Neutrophil (primary cell): ENCODE data around the gene ART1.
"Not testable (repeated sequence)": the region's sequence is repeated elsewhere in the genome, so short reads cannot be mapped to it uniquely, and the experiment has no call there.

ENCODE experiments used
- H3K27ac ChIP-seq: fragments of 200-600 bp; sonication (generic); 2 replicates; pipeline ENCODE4 v1.5.1; 2016; ENCODE audit warnings: mild to moderate bottlenecking, moderate library complexity
- H3K27me3 ChIP-seq: fragments of 200-600 bp; sonication (generic); 2 replicates; pipeline ENCODE4 v1.6.0; 2016; ENCODE audit warnings: mild to moderate bottlenecking
- H3K36me3 ChIP-seq: fragments of 200-600 bp; sonication (generic); 2 replicates; pipeline ENCODE4 v1.5.1; 2017
- H3K4me1 ChIP-seq, 2 experiments: fragments of 200-600 bp in 1 of 2; sonication (generic) in 1 of 2; 1 replicate in 1 of 2; 2 replicates in 1 of 2; pipeline versions ENCODE4 v1.5.1 to v1.6.1; 2013 to 2016; ENCODE audit warnings: low read depth in 1 of 2, low read length in 1 of 2, mild to moderate bottlenecking in 1 of 2, moderate library complexity in 1 of 2; ENCODE audit not compliant: control insufficient read depth in 1 of 2, insufficient read depth in 1 of 2
- H3K4me3 ChIP-seq, 2 experiments: fragments of 200-600 bp in 1 of 2; sonication (generic) in 1 of 2; 1 replicate in 1 of 2; 2 replicates in 1 of 2; pipeline ENCODE4 v1.5.1; 2013 to 2016; ENCODE audit warnings: low read depth in 1 of 2, low read length in 1 of 2, mild to moderate bottlenecking in 1 of 2, moderate library complexity in 1 of 2
- H3K9me3 ChIP-seq: fragments of 200-600 bp; sonication (generic); 2 replicates; pipeline ENCODE4 v1.5.1; 2016
- CTCF ChIP-seq: fragments of 200-600 bp; sonication (generic); IDR thresholded peaks from 2 replicates; pipeline ENCODE4 v1.5.1; 2016; ENCODE audit warnings: antibody characterized with exemption

Gene ART1

GRCh38 chr11:3655547-3655946 is 10.6 kb downstream of the ART1 start:
- H3K4me1 ChIP-seq = no peaks in the 10 kb centered on the region
- H3K27ac ChIP-seq = no peak overlapping the region
- TF ChIP-seq CTCF = no peak
- H3K4me3 ChIP-seq = no peak overlapping the region
- no peaks in the 10 kb centered on the region for H3K36me3 ChIP-seq
- H3K9me3 ChIP-seq = no peaks in the 10 kb centered on the region
- H3K27me3 ChIP-seq = peaks cover 33% of the 10 kb centered on the region

GRCh38 chr11:3657331-3657730 is 12.4 kb downstream of the ART1 start:
- not testable (repeated sequence) for H3K4me3 ChIP-seq, H3K27ac ChIP-seq, H3K36me3 ChIP-seq, H3K4me1 ChIP-seq, H3K9me3 ChIP-seq
- peaks cover 33% of the 10 kb centered on the region for H3K27me3 ChIP-seq

- Histone ChIP-seq H3K4me3 (no peak overlapping the region), H3K4me1 (no peaks in the 10 kb centered on the region), H3K9me3 (no peaks in the 10 kb centered on the region), H3K36me3 (no peaks in the 10 kb centered on the region), H3K27me3 (peaks cover 32% of the 10 kb centered on the region), H3K27ac (no peak overlapping the region)
- TF ChIP-seq CTCF = no peak
Observed at GRCh38 chr11:3658252-3658651, 13.3 kb downstream of the ART1 start.

- Histone ChIP-seq H3K9me3 (no peaks in the 10 kb centered on the region), H3K27me3 (peaks cover 19% of the 10 kb centered on the region), H3K4me1 (no peaks in the 10 kb centered on the region), H3K36me3 (peaks cover 10% of the 10 kb centered on the region), H3K4me3 (no peak overlapping the region), H3K27ac (no peak overlapping the region)
- TF ChIP-seq CTCF = no peak
Observed at GRCh38 chr11:3659595-3660515, 14.9 kb downstream of the ART1 start.

GRCh38 chr11:3660960-3661359 is 16.0 kb downstream of the ART1 start:
- Histone ChIP-seq H3K36me3 (peaks cover 21% of the 10 kb centered on the region), H3K4me1 (no peaks in the 10 kb centered on the region)

More at GRCh38 chr11:3660960-3661359, 16.0 kb downstream of the ART1 start:
- Histone ChIP-seq H3K9me3 (no peaks in the 10 kb centered on the region), H3K27me3 (peaks cover 10% of the 10 kb centered on the region), H3K27ac (no peak overlapping the region), H3K4me3 (no peak overlapping the region)
- no peak for TF ChIP-seq CTCF
